IMR-90 (cell line): ENCODE measurements around the gene CA9. TPM values are rescaled to one million over a fixed set of nuclear protein-coding genes. Genes with fewer than 3 reads are reported as not detected.

Source experiments
- ATAC-seq: fragments of 200-7000 bp; cut with Tn5 transposase; 2 replicates; pipeline ENCODE4 v1.9.1; 2020; ENCODE audit warnings: low read depth, mild to moderate bottlenecking, moderate library complexity
- BruUV-seq: library from RNA; stranded (reverse); fragments of 400-500 nt; replicated peaks from 2 replicates; lab custom pipeline; 2021; lab: Mats Ljungman, UMichigan
- CTCF ChIA-PET: fragments of 300-600 bp; formaldehyde crosslinking; extraction: SDS; loops from one replicate; lab custom pipeline; 2021; ENCODE audit warnings: antibody characterized with exemption; lab: Yijun Ruan, JAX
- POLR2A ChIA-PET: fragments of 300-600 bp; sonication (Branson Sonifier 250); formaldehyde crosslinking; loops from one replicate; lab custom pipeline; 2022; ENCODE audit warnings: antibody characterized with exemption; ENCODE audit not compliant: unreplicated experiment; lab: Charles Lee
- DNase-seq: peaks from one replicate; pipeline ENCODE4 v3.0.0; 2013
- H2AFZ ChIP-seq: replicated peaks from 2 replicates; pipeline ENCODE3; 2013; ENCODE audit warnings: low read length, mild to moderate bottlenecking; ENCODE audit not compliant: poor library complexity
- H2AK5ac ChIP-seq: 2 replicates; pipeline ENCODE4 v1.6.1; 2013; ENCODE audit warnings: low read depth, low read length, inconsistent platforms
- H2AK9ac ChIP-seq: replicated peaks from 2 replicates; pipeline ENCODE3; 2013; ENCODE audit warnings: mild to moderate bottlenecking, low read depth, low read length, moderate library complexity; ENCODE audit not compliant: poor library complexity
- H2BK120ac ChIP-seq: 2 replicates; pipeline ENCODE4 v1.6.1; 2013; ENCODE audit warnings: low read depth, low read length, inconsistent platforms
- H2BK15ac ChIP-seq: 3 replicates; pipeline ENCODE4 v1.6.1; 2013; ENCODE audit warnings: low read depth, low read length, inconsistent platforms
- H2BK20ac ChIP-seq: 2 replicates; pipeline ENCODE4 v1.6.1; 2013; ENCODE audit warnings: low read depth, mild to moderate bottlenecking, inconsistent platforms, low read length, moderate library complexity
- H2BK5ac ChIP-seq: 2 replicates; pipeline ENCODE4 v1.6.1; 2013; ENCODE audit warnings: mild to moderate bottlenecking, low read depth, low read length, inconsistent platforms; ENCODE audit not compliant: poor library complexity, severe bottlenecking
- H3K14ac ChIP-seq: replicated peaks from 2 replicates; pipeline ENCODE4 v1.6.1; 2013; ENCODE audit warnings: low read depth, low read length, inconsistent platforms
- H3K18ac ChIP-seq: 2 replicates; pipeline ENCODE4 v1.6.1; 2013; ENCODE audit warnings: low read depth, low read length, control low read depth
- H3K23ac ChIP-seq: 2 replicates; pipeline ENCODE4 v1.6.1; 2013; ENCODE audit warnings: low read depth, low read length, inconsistent platforms
- H3K27ac ChIP-seq: 2 replicates; pipeline ENCODE4 v1.5.1; 2013; ENCODE audit warnings: mild to moderate bottlenecking, control low read depth, low read length; ENCODE audit not compliant: insufficient read depth
- H3K27me3 ChIP-seq: 2 replicates; pipeline ENCODE4 v1.6.1; 2013; ENCODE audit warnings: low read length; ENCODE audit not compliant: control insufficient read depth, insufficient read depth
- H3K36me3 ChIP-seq: 2 replicates; pipeline ENCODE4 v1.6.1; 2013; ENCODE audit warnings: low read length, mixed read lengths; ENCODE audit not compliant: control insufficient read depth, insufficient read depth
- H3K4ac ChIP-seq: 2 replicates; pipeline ENCODE4 v1.6.1; 2013; ENCODE audit warnings: low read depth, low read length, inconsistent platforms
- H3K4me1 ChIP-seq: 2 replicates; pipeline ENCODE4 v1.6.1; 2013; ENCODE audit warnings: low read length, mixed read lengths; ENCODE audit not compliant: control insufficient read depth, insufficient read depth
- H3K4me2 ChIP-seq: 2 replicates; pipeline ENCODE4 v1.6.1; 2013; ENCODE audit warnings: low read depth, mild to moderate bottlenecking, control low read depth, low read length, moderate library complexity
- H3K4me3 ChIP-seq: 2 replicates; pipeline ENCODE4 v1.5.1; 2013; ENCODE audit warnings: low read depth, mild to moderate bottlenecking, control low read depth, low read length, moderate library complexity; ENCODE audit not compliant: insufficient read depth
- H3K56ac ChIP-seq: 2 replicates; pipeline ENCODE4 v1.6.1; 2013; ENCODE audit warnings: low read length, inconsistent platforms; ENCODE audit not compliant: insufficient read depth; ENCODE audit errors: extremely low read depth
- H3K79me1 ChIP-seq, 2 experiments: 2 replicates each; pipeline ENCODE4 v1.6.1; 2013; ENCODE audit warnings: low read length in 2 of 2, inconsistent platforms in 1 of 2, low read depth in 1 of 2
- H3K9ac ChIP-seq: 2 replicates; pipeline ENCODE4 v1.6.1; 2013; ENCODE audit warnings: low read depth, low read length, control low read depth
- H3K9me1 ChIP-seq: 2 replicates; pipeline ENCODE4 v1.6.1; 2013; ENCODE audit warnings: low read length, inconsistent platforms; ENCODE audit not compliant: insufficient read depth
- H3K9me3 ChIP-seq: 2 replicates; pipeline ENCODE4 v1.6.1; 2013; ENCODE audit warnings: low read length; ENCODE audit not compliant: control insufficient read depth, insufficient read depth
- H4K20me1 ChIP-seq: 2 replicates; pipeline ENCODE4 v1.6.1; 2013; ENCODE audit warnings: low read length, inconsistent platforms; ENCODE audit not compliant: insufficient read depth
- H4K5ac ChIP-seq: 2 replicates; pipeline ENCODE4 v1.6.1; 2013; ENCODE audit warnings: mild to moderate bottlenecking, low read depth, low read length, control low read depth
- H4K8ac ChIP-seq, 2 experiments: 2 replicates each; pipeline ENCODE4 v1.6.1; 2013; ENCODE audit warnings: low read depth in 2 of 2, low read length in 2 of 2, control low read depth in 1 of 2, inconsistent platforms in 1 of 2
- H4K91ac ChIP-seq: 2 replicates; pipeline ENCODE4 v1.6.1; 2013; ENCODE audit warnings: low read depth, low read length, inconsistent platforms; ENCODE audit not compliant: insufficient read depth
- BHLHE40 ChIP-seq: fragments of 150-350 bp; IDR thresholded peaks from 2 replicates; pipeline ENCODE4 v1.6.1; 2016; ENCODE audit warnings: mild to moderate bottlenecking, low read depth, low read length
- CEBPB ChIP-seq: IDR thresholded peaks from 2 replicates; pipeline ENCODE4 v1.6.1; 2012; ENCODE audit warnings: low read depth, low read length, improper control_type of control experiment
- CHD1 ChIP-seq: IDR thresholded peaks from 2 replicates; pipeline ENCODE4 v1.6.1; 2012; ENCODE audit warnings: low read depth, low read length, improper control_type of control experiment
- FOS ChIP-seq: fragments of 150-350 bp; IDR thresholded peaks from 2 replicates; pipeline ENCODE4 v1.6.1; 2016; ENCODE audit warnings: low read depth, low read length
- MAFK ChIP-seq: IDR thresholded peaks from 2 replicates; pipeline ENCODE4 v1.6.1; 2012; ENCODE audit warnings: low read depth, low read length, improper control_type of control experiment
- MAZ ChIP-seq: IDR thresholded peaks from 2 replicates; pipeline ENCODE4 v1.6.1; 2012; ENCODE audit warnings: low read depth, mild to moderate bottlenecking, low read length, improper control_type of control experiment, moderate library complexity, borderline replicate concordance
- MXI1 ChIP-seq: IDR thresholded peaks from 2 replicates; pipeline ENCODE4 v1.6.1; 2012; ENCODE audit warnings: low read depth, mild to moderate bottlenecking, low read length, moderate library complexity, borderline replicate concordance
- NFE2L2 ChIP-seq: fragments of 150-350 bp; IDR thresholded peaks from 2 replicates; pipeline ENCODE4 v1.6.1; 2016; ENCODE audit warnings: low read depth, mild to moderate bottlenecking, low read length
- POLR2A ChIP-seq: IDR thresholded peaks from 2 replicates; pipeline ENCODE4 v1.6.1; 2012; ENCODE audit warnings: mild to moderate bottlenecking, low read depth, low read length
- RAD21 ChIP-seq: IDR thresholded peaks from 2 replicates; pipeline ENCODE4 v1.6.1; 2012; ENCODE audit warnings: low read length, improper control_type of control experiment
- RCOR1 ChIP-seq: IDR thresholded peaks from 2 replicates; pipeline ENCODE4 v1.6.1; 2012; ENCODE audit warnings: mild to moderate bottlenecking, low read length, improper control_type of control experiment; ENCODE audit not compliant: insufficient replicate concordance
- RFX5 ChIP-seq: IDR thresholded peaks from 2 replicates; pipeline ENCODE4 v1.8.0; 2012; ENCODE audit warnings: low read depth, mild to moderate bottlenecking, low read length, moderate library complexity
- SMC3 ChIP-seq: fragments of 150-350 bp; IDR thresholded peaks from 2 replicates; pipeline ENCODE4 v1.6.1; 2016; ENCODE audit warnings: low read depth, mild to moderate bottlenecking, antibody characterized with exemption, low read length, moderate library complexity
- WGBS, 2 experiments: methylation state at CpG; one replicate each; pipeline versions ENCODE4 v1.1.5 to v1.1.7; 2013; ENCODE audit warnings: missing lambda C conversion rate in 2 of 2; ENCODE audit not compliant: insufficient read length in 1 of 2; ENCODE audit errors: extremely low coverage in 2 of 2; 5-methylcytosine and 5-hydroxymethylcytosine counted together
- dilution Hi-C: fragments of 300-500 bp; cut with HindIII; formaldehyde crosslinking; loops from one replicate; pipeline ENCODE4 v1.14.3; 2018; ENCODE audit warnings: low sequenced_read_pairs; ENCODE audit not compliant: unreplicated experiment
- in situ Hi-C: fragments of 300-500 bp; cut with MboI; formaldehyde crosslinking; loops from 3 replicates; pipeline ENCODE4 v1.14.3; 2019; ENCODE audit warnings: low sequenced_read_pairs, inconsistent platforms, mixed read lengths
- intact Hi-C: fragments of 100-400 bp; cut with micrococcal nuclease; formaldehyde crosslinking; loops from 2 replicates; pipeline ENCODE4 v1.10.0; 2022
- polyA plus RNA-seq, 3 experiments: library from polyadenylated mRNA; depleted of rRNA; stranded (reverse); fragments of >200 nt; gene quantifications; 2 replicates each; pipeline ENCODE4 v1.2.3, GENCODE V29; 2012; ENCODE audit warnings: low replicate concordance in 1 of 3
- total RNA-seq: library from RNA; depleted of rRNA; stranded (reverse); fragments of >200 nt; gene quantifications from 2 replicates; pipeline ENCODE4 v1.2.3, GENCODE V29; 2012
- TF ChIP-seq, protein P1 (sequence below): fragments of 150-350 bp; IDR thresholded peaks from 2 replicates; pipeline ENCODE4 v1.6.1; 2016; ENCODE audit warnings: low read depth, mild to moderate bottlenecking, low read length, moderate library complexity, borderline replicate concordance
- TF ChIP-seq, protein P2 (sequence below): fragments of 150-350 bp; IDR thresholded peaks from 2 replicates; pipeline ENCODE4 v1.6.1; 2017; ENCODE audit warnings: mild to moderate bottlenecking, antibody characterized with exemption, low read length, low read depth
- TF ChIP-seq, protein P3 (sequence below): conservative IDR thresholded peaks from 2 replicates; pipeline ENCODE4 v1.5.1; 2012; ENCODE audit warnings: mild to moderate bottlenecking, low read depth, low read length, improper control_type of control experiment

Gene CA9
- total and polyA plus RNA-seq, 2 of the 4 experiments (the other 2 are of a cell fraction) = 0.54 to 3.9 TPM

DNA sequence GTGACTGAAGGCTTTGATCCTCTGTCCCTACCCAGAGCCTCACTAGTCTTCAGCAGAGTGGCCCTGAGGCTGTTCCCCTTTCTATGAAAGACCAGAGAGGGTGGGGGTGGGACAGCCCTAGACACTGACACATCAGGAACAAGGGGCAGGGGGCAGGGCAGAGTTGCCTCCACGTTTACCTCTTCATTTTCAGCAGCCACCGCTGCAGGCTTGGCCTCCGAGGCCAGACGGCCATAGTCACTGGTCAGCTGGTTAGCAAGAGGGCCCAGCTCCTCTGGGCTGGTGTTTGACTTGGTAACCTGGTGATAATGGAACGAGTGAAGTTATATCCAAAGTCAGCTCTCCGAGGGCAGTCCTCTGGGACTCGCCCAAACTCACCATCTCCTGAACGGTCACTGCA is 31.6 kb downstream of the CA9 start:
- Histone ChIP-seq H2BK5ac (no peak overlapping the region), H3K18ac (no peak overlapping the region), H4K20me1 (peaks cover 12% of the 10 kb centered on the region; the same call in 1 of the 2 replicates), H3K4me1 (no peaks in the 10 kb centered on the region), H2BK20ac (no peak overlapping the region), H3K4me2 (no peak overlapping the region), H2AFZ (no peak overlapping the region), H3K9me3 (no peaks in the 10 kb centered on the region), H2AK9ac (no peak overlapping the region), H2BK120ac (no peak overlapping the region), H3K9ac (no peak overlapping the region), H4K91ac (no peak overlapping the region), H3K4ac (no peak overlapping the region), H2BK15ac (no peak overlapping the region), H4K8ac (no peak overlapping the region), H3K27ac (no peak overlapping the region), H3K79me1 (peaks cover 57 to 64% of the 10 kb centered on the region in 2 experiments), H2AK5ac (no peak overlapping the region), H3K23ac (no peak overlapping the region), H3K27me3 (no peaks in the 10 kb centered on the region), H4K5ac (no peak overlapping the region), H3K36me3 (peaks cover 82% of the 10 kb centered on the region), H3K4me3 (no peak overlapping the region), H3K14ac (no peak overlapping the region), H3K56ac (no peak overlapping the region), H3K9me1 (peaks cover 7% of the 10 kb centered on the region)
- DNase-seq (no peak), ATAC-seq (no peak)
- intact Hi-C loops = no loop called here
- ChIA-PET POLR2A (no interaction called here), CTCF (interaction anchor here (0.6 to 1.2 kb wide), 2 partner anchors 9 to 94 kb away, joined by 3 to 4 read pairs; no protein-coding TSS in a partner anchor)
- dilution Hi-C loops = no loop called here
- no peak for TF ChIP-seq RAD21
- no peak for TF ChIP-seq FOS
- TF ChIP-seq SMC3 = no peak
- no peak for TF ChIP-seq BHLHE40
- TF ChIP-seq POLR2A = no peak
- TF ChIP-seq CHD1 = no peak
- TF ChIP-seq, protein P1, sequence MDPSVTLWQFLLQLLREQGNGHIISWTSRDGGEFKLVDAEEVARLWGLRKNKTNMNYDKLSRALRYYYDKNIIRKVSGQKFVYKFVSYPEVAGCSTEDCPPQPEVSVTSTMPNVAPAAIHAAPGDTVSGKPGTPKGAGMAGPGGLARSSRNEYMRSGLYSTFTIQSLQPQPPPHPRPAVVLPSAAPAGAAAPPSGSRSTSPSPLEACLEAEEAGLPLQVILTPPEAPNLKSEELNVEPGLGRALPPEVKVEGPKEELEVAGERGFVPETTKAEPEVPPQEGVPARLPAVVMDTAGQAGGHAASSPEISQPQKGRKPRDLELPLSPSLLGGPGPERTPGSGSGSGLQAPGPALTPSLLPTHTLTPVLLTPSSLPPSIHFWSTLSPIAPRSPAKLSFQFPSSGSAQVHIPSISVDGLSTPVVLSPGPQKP = no peak
- TF ChIP-seq MAZ = no peak
- no peak for TF ChIP-seq MAFK
- no peak for TF ChIP-seq MXI1
- TF ChIP-seq, protein P2, sequence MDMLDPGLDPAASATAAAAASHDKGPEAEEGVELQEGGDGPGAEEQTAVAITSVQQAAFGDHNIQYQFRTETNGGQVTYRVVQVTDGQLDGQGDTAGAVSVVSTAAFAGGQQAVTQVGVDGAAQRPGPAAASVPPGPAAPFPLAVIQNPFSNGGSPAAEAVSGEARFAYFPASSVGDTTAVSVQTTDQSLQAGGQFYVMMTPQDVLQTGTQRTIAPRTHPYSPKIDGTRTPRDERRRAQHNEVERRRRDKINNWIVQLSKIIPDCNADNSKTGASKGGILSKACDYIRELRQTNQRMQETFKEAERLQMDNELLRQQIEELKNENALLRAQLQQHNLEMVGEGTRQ = no peak
- TF ChIP-seq CEBPB = no peak
- no peak for TF ChIP-seq RCOR1
- TF ChIP-seq NFE2L2 = no peak
- no peak for TF ChIP-seq RFX5
- TF ChIP-seq, protein P3, sequence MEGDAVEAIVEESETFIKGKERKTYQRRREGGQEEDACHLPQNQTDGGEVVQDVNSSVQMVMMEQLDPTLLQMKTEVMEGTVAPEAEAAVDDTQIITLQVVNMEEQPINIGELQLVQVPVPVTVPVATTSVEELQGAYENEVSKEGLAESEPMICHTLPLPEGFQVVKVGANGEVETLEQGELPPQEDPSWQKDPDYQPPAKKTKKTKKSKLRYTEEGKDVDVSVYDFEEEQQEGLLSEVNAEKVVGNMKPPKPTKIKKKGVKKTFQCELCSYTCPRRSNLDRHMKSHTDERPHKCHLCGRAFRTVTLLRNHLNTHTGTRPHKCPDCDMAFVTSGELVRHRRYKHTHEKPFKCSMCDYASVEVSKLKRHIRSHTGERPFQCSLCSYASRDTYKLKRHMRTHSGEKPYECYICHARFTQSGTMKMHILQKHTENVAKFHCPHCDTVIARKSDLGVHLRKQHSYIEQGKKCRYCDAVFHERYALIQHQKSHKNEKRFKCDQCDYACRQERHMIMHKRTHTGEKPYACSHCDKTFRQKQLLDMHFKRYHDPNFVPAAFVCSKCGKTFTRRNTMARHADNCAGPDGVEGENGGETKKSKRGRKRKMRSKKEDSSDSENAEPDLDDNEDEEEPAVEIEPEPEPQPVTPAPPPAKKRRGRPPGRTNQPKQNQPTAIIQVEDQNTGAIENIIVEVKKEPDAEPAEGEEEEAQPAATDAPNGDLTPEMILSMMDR = no peak
- in situ Hi-C loops = no loop called here
- no CpG with 5 or more reads among the region's 8 CpGs for WGBS, 2 experiments
- BruUV-seq = no TSS peak
